HG02571 (cell line): ENCODE results near the gene CHRNB2.
A peak's percentile ranks its signal among the peaks of the same experiment; 100 is the strongest.

ENCODE experiments used
- ATAC-seq: cut with Tn5 transposase; IDR thresholded peaks from one replicate; pipeline ENCODE4 v1.9.1; 2021; ENCODE audit warnings: mild to moderate bottlenecking, moderate library complexity; ENCODE audit not compliant: unreplicated experiment

Gene CHRNB2

GRCh38 chr1:154608397-154609270, 41.1 kb downstream of the CHRNB2 start:
- ATAC-seq: no peak

GRCh38 chr1:154609398-154610380, 42.1 kb downstream of the CHRNB2 start:
- no peak for ATAC-seq

GRCh38 chr1:154611150-154611862, 43.7 kb downstream of the CHRNB2 start:
- ATAC-seq: no peak

GRCh38 chr1:154614247-154614646, 46.7 kb downstream of the CHRNB2 start:
- no peak for ATAC-seq

- no peak for ATAC-seq
Measured at GRCh38 chr1:154614901-154615300, 47.3 kb downstream of the CHRNB2 start.

GRCh38 chr1:154615411-154615810, 47.8 kb downstream of the CHRNB2 start:
- ATAC-seq: no peak

GRCh38 chr1:154616659-154617345, 49.2 kb downstream of the CHRNB2 start:
- ATAC-seq: no peak

- ATAC-seq: no peak
Measured at GRCh38 chr1:154619181-154619948, 51.8 kb downstream of the CHRNB2 start.

- no peak for ATAC-seq
Measured at GRCh38 chr1:154620751-154621150, 53.2 kb downstream of the CHRNB2 start.

- ATAC-seq: no peak
Measured at GRCh38 chr1:154621875-154622274, 54.3 kb downstream of the CHRNB2 start.

GRCh38 chr1:154622503-154623039, 55.0 kb downstream of the CHRNB2 start:
- ATAC-seq: no peak

GRCh38 chr1:154623358-154623757, 55.8 kb downstream of the CHRNB2 start:
- no peak for ATAC-seq

- no peak for ATAC-seq
Measured at GRCh38 chr1:154624746-154625643, 57.4 kb downstream of the CHRNB2 start.

- ATAC-seq: no peak
Measured at GRCh38 chr1:154626456-154627256, 59.1 kb downstream of the CHRNB2 start.

- ATAC-seq: peak; percentile 49
Measured at GRCh38 chr1:154627257-154628120, 59.9 kb downstream of the CHRNB2 start.

GRCh38 chr1:154628121-154628405, 60.5 kb downstream of the CHRNB2 start:
- ATAC-seq: no peak
